ENCODE measurements around the gene CDC40.

DNA sequence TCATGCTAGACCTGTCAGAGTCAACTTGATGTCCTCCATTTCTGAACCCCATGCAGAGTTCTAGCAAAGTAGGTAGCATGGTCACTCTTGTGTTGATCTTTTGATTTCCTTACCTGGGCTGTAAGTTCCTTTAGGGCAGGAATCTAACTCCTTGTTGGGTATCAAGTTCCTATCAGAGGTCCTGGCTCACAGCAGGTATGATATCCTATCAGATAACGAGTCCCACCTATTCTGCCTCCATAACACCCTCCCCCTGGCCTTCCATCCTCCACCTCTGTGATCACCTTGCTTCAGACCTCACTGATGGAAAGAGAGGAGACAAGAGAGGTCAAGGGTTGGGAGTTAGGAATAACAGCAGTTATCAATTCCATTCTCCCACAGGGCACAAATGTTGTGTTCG lies 76.1 kb downstream of the CDC40 start:
- TF ChIP-seq KDM1A (IDR thresholded peaks at IDR 0.05) (no peak), HCFC1 (IDR thresholded peaks at IDR 0.05; ENCODE audit: low read depth, low read length) (no peak), HSF4 (CRISPR knock-in tag; IDR thresholded peaks at IDR 0.05; ENCODE audit: borderline replicate concordance) (no peak), POLR2A (conservative IDR thresholded peaks at IDR 0.05) (no peak)
- TF ChIP-seq, protein P1, sequence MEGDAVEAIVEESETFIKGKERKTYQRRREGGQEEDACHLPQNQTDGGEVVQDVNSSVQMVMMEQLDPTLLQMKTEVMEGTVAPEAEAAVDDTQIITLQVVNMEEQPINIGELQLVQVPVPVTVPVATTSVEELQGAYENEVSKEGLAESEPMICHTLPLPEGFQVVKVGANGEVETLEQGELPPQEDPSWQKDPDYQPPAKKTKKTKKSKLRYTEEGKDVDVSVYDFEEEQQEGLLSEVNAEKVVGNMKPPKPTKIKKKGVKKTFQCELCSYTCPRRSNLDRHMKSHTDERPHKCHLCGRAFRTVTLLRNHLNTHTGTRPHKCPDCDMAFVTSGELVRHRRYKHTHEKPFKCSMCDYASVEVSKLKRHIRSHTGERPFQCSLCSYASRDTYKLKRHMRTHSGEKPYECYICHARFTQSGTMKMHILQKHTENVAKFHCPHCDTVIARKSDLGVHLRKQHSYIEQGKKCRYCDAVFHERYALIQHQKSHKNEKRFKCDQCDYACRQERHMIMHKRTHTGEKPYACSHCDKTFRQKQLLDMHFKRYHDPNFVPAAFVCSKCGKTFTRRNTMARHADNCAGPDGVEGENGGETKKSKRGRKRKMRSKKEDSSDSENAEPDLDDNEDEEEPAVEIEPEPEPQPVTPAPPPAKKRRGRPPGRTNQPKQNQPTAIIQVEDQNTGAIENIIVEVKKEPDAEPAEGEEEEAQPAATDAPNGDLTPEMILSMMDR (IDR thresholded peaks at IDR 0.05 in 2 of 3, conservative IDR thresholded peaks at IDR 0.05 in 1 of 3; ENCODE audit: insufficient read depth in 2 of 3, low read depth in 1 of 3, low read length in 3 of 3): no peak
